Measurements from ENCODE around the gene ELF1.

DNA sequence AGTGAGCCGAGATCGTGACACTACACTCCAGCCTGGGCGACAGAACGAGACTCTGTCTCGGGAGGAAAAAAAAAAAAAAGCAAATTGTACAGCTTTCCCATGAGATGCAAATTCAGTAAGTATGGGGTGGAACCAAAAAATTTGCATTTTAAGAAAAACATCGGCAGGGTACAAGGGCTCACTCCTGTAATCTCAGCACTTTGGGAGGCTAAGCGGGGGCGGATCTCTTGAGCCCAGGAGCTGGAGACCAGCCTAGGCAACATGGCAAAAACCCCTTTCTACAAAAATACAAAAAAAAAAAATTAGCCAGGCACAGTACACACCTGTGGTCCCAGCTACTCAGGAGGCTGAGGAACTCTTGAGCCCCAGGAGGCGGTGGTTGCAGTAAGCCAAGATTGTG is 91.2 kb downstream of the ELF1 start:
- TF ChIP-seq EZH2phosphoT487 (IDR thresholded peaks at IDR 0.05; ENCODE audit: low read length) (no peak), CTCF (IDR thresholded peaks at IDR 0.05; ENCODE audit: low read length) (no peak)

Data from MM.1S (cell line).